ENCODE results near the gene SLC17A9. TPM values are rescaled to one million over a fixed set of nuclear protein-coding genes. Genes with fewer than 3 reads are reported as not detected.

Gene SLC17A9
- total RNA-seq, 1 experiment from 2014 or later, result not detected

- Histone ChIP-seq H3K27me3 (ENCODE audit: low read length) (peaks cover 57% of the 10 kb centered on the region), H3K4me3 (ENCODE audit: low read length) (no peak overlapping the region), H3K4me1 (ENCODE audit: insufficient read depth, low read length) (peaks cover 6% of the 10 kb centered on the region), H3K9me3 (ENCODE audit: low read length) (no peaks in the 10 kb centered on the region), H3K4me2 (ENCODE audit: low read length) (no peak overlapping the region), H2AFZ (ENCODE audit: low read length) (no peak overlapping the region), H3K9me2 (replicated peaks; ENCODE audit: low read length) (no peaks in the 10 kb centered on the region), H3F3A (ENCODE audit: low read length, unreplicated experiment) (no peaks in the 10 kb centered on the region), H3K36me3 (ENCODE audit: low read depth, low read length) (no peaks in the 10 kb centered on the region), H3K79me2 (ENCODE audit: low read length) (no peaks in the 10 kb centered on the region), H4K20me1 (ENCODE audit: low read length) (no peaks in the 10 kb centered on the region), H3K9ac (ENCODE audit: low read length) (no peak overlapping the region), H3K27ac (ENCODE audit: low read length) (no peak overlapping the region)
- intact Hi-C loops (cut with micrococcal nuclease), result loop anchor here (2.0 kb wide), 1 partner anchor 135 kb away; no protein-coding TSS in a partner anchor
- ChIA-PET POLR2A (ENCODE audit: unreplicated experiment) (no interaction called here), CTCF (interaction anchor here (1.6 to 1.8 kb wide), 2 partner anchors 33 to 36 kb away, joined by 6 to 34 read pairs; no protein-coding TSS in a partner anchor)
- BruUV-seq (replicated peaks), result no TSS peak
- ATAC-seq (no peak), DNase-seq (no peak)
- TF ChIP-seq EZH2phosphoT487 (IDR thresholded peaks at IDR 0.05; ENCODE audit: borderline replicate concordance, low read length), result no peak
- peak; percentile 39 for TF ChIP-seq EZH2 (IDR thresholded peaks at IDR 0.05; ENCODE audit: low read length, unreplicated experiment)
- TF ChIP-seq CTCF (conservative IDR thresholded peaks at IDR 0.05; ENCODE audit: low read depth, low read length), result no peak
These were observed 55.4 kb downstream of the SLC17A9 start for GRCh38 chr20:63007646-63008488.

GRCh38 chr20:63008541-63009044, 56.1 kb downstream of the SLC17A9 start:
- TF ChIP-seq EZH2 (IDR thresholded peaks at IDR 0.05; ENCODE audit: low read length, unreplicated experiment) (no peak), CTCF (conservative IDR thresholded peaks at IDR 0.05; ENCODE audit: low read depth, low read length) (no peak), EZH2phosphoT487 (IDR thresholded peaks at IDR 0.05; ENCODE audit: borderline replicate concordance, low read length) (no peak)
- BruUV-seq (replicated peaks), result no TSS peak
- H2AFZ ChIP-seq (ENCODE audit: low read length), result peak overlapping the region; percentile 58
- H3K79me2 ChIP-seq (ENCODE audit: low read length), result no peaks in the 10 kb centered on the region
- CTCF ChIA-PET, result interaction anchor here (0.6 to 1.8 kb wide), 4 partner anchors 29 to 133 kb away, joined by 3 to 34 read pairs (median 4); no protein-coding TSS in a partner anchor
- DNase-seq (no peak), ATAC-seq (peak; percentile 47)
- H3K9me3 ChIP-seq (ENCODE audit: low read length), result no peaks in the 10 kb centered on the region
- peak overlapping the region; percentile 83 for H3K4me2 ChIP-seq (ENCODE audit: low read length)
- H3K4me3 ChIP-seq (ENCODE audit: low read length), result peak overlapping the region; percentile 43; the same call in 1 of the 2 replicates
- H4K20me1 ChIP-seq (ENCODE audit: low read length), result no peaks in the 10 kb centered on the region
- no peak overlapping the region for H3K27ac ChIP-seq (ENCODE audit: low read length)
- no peaks in the 10 kb centered on the region for H3K9me2 ChIP-seq (replicated peaks; ENCODE audit: low read length)
- POLR2A ChIA-PET (ENCODE audit: unreplicated experiment), result no interaction called here
- peaks cover 63% of the 10 kb centered on the region for H3K27me3 ChIP-seq (ENCODE audit: low read length)
- H3K4me1 ChIP-seq (ENCODE audit: insufficient read depth, low read length), result peaks cover 3% of the 10 kb centered on the region; the same call in 1 of the 2 replicates
- no peaks in the 10 kb centered on the region for H3F3A ChIP-seq (ENCODE audit: low read length, unreplicated experiment)
- H3K36me3 ChIP-seq (ENCODE audit: low read depth, low read length), result no peaks in the 10 kb centered on the region
- no peak overlapping the region for H3K9ac ChIP-seq (ENCODE audit: low read length)
- intact Hi-C loops (cut with micrococcal nuclease), result loop anchor here (1.0 to 2.0 kb wide), 3 partner anchors 36 to 136 kb away; no protein-coding TSS in a partner anchor
